ENCODE data around the gene ZCWPW2. TPM values are rescaled to one million over a fixed set of nuclear protein-coding genes. Genes with fewer than 3 reads are reported as not detected.
A peak's percentile ranks its signal among the peaks of the same experiment; 100 is the strongest.

ZCWPW2 gene
- total RNA-seq, 2 donors from 2014 or later: 1.2 to 3.4 TPM

DNA sequence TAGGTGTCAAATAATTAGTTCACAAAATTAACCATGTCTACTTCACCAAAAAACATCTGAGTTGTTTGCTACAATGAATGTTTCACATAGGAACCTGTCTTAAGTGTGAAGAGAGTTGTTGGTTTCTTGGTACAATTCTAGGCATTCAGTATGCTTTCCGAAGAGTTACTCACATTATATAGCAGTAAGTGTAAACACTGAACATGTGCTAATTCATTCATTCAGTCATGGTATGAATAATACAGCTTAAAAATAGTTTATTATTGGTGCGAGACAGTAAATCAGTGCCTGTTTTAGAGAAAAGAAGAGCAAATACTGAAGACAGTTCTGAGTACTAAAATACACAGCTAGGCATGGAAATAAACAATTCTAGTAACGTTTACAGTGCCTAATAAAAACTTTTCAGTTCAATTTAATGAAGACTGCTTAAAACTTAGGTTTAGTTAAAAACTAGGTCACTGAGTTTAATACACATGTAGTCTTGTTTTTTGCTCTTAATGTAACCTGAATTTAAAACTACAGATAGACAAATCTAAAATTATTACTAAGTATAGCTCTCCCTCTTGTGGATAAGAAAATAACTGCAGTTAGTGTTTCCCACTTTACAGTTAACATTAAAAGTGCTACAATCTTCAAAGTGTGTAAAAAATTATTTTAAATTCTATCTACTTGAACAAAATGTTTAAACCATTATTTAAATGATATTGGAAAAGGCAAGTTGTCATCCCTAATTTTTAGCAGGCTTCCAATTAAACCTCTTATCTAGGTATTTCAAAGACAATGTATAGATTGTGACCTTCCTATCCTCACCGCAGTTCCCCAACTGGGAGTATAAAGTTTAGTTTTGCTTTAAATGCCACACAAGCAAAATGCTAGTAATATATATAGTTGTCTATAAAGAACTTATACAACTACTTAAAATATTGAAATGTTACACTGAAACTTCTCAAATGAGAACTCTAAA lies 20.1 kb upstream of the ZCWPW2 start:
- peaks cover 12% of the 10 kb centered on the region for H3K36me3 ChIP-seq
- TF ChIP-seq, protein P1, sequence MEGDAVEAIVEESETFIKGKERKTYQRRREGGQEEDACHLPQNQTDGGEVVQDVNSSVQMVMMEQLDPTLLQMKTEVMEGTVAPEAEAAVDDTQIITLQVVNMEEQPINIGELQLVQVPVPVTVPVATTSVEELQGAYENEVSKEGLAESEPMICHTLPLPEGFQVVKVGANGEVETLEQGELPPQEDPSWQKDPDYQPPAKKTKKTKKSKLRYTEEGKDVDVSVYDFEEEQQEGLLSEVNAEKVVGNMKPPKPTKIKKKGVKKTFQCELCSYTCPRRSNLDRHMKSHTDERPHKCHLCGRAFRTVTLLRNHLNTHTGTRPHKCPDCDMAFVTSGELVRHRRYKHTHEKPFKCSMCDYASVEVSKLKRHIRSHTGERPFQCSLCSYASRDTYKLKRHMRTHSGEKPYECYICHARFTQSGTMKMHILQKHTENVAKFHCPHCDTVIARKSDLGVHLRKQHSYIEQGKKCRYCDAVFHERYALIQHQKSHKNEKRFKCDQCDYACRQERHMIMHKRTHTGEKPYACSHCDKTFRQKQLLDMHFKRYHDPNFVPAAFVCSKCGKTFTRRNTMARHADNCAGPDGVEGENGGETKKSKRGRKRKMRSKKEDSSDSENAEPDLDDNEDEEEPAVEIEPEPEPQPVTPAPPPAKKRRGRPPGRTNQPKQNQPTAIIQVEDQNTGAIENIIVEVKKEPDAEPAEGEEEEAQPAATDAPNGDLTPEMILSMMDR (IDR thresholded peaks at IDR 0.05): peak; percentile 51 to 80
- H3K27ac ChIP-seq: no peak overlapping the region
- H3K27me3 ChIP-seq: no peaks in the 10 kb centered on the region
- H3K4me1 ChIP-seq: no peaks in the 10 kb centered on the region
- no peaks in the 10 kb centered on the region for H3K9me3 ChIP-seq
- H3K4me3 ChIP-seq: no peak overlapping the region
- no peak for DNase-seq (ENCODE audit: low spot score)

DNA sequence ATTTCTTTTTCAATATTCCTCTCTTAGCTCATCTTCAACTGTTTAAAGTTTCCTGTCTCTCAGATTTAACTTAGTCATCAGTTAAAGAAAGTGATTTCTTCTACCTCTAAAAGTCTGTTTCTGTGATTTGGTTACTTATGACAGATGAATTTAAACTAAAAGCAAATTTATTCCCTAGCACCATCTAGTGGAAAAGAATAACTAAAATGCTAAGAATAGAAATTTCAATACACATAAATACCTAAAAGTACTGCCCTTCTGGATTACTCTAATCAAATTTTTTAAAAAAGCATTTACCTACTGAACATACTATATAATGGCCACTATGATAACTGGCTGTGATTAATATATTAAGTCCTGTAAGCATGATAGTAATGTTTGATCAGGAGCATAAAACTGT lies 14.0 kb upstream of the ZCWPW2 start:
- peaks cover 26% of the 10 kb centered on the region for H3K36me3 ChIP-seq
- H3K27ac ChIP-seq: no peak overlapping the region
- no peak for DNase-seq (ENCODE audit: low spot score)
- H3K4me3 ChIP-seq: no peak overlapping the region
- no peaks in the 10 kb centered on the region for H3K27me3 ChIP-seq
- no peaks in the 10 kb centered on the region for H3K4me1 ChIP-seq
- H3K9me3 ChIP-seq: no peaks in the 10 kb centered on the region
- TF ChIP-seq, protein P1 (IDR thresholded peaks at IDR 0.05): peak in 1 of 2 donors; percentile 48

DNA sequence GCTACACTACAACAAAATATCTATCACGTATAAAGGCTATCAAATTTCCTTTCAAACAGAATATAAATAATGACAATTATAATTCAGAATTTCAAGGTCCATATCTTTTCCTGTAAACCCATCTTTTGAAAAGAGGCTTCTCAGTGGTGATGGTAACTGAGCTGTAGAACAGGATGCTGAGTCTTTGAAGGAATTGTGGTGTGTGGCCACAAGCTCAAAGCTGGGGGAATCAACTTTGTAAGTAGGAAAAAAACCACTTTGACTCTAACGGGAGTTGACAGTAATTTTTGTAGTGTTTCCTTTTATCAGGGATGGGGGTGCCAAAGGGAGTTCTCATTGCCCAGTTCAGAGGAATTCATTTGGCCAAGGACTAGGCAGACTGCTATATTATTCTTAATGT lies 13.3 kb upstream of the ZCWPW2 start:
- Histone ChIP-seq H3K4me3 (no peak overlapping the region), H3K9me3 (no peaks in the 10 kb centered on the region), H3K36me3 (peaks cover 26% of the 10 kb centered on the region), H3K27ac (no peak overlapping the region), H3K4me1 (no peaks in the 10 kb centered on the region), H3K27me3 (no peaks in the 10 kb centered on the region)
- no peak for DNase-seq (ENCODE audit: low spot score)
- TF ChIP-seq, protein P1 (IDR thresholded peaks at IDR 0.05): no peak

DNA sequence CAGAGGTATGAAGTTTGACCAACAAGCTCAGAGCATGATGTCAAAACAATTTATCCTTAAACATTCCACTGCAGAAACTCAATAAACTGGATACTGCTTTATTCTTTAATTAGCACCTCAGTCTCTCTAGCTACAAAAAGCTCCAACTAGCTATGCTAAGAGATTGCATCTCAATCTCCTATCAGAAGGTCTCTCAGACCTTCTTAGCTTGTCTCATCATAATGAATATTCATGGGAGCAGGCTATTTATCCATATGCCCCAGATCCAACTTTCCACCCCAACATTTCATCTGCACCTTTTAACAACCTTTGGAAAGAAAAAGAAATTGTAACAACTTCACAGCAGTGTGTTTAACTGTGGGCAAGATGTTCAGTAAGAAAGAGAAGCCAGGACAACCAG lies 11.3 kb upstream of the ZCWPW2 start:
- Histone ChIP-seq H3K9me3 (no peaks in the 10 kb centered on the region), H3K27me3 (no peaks in the 10 kb centered on the region), H3K36me3 (peaks cover 26% of the 10 kb centered on the region), H3K27ac (no peak overlapping the region), H3K4me1 (no peaks in the 10 kb centered on the region), H3K4me3 (no peak overlapping the region)
- DNase-seq (ENCODE audit: low spot score): no peak
- TF ChIP-seq, protein P1 (IDR thresholded peaks at IDR 0.05): no peak

DNA sequence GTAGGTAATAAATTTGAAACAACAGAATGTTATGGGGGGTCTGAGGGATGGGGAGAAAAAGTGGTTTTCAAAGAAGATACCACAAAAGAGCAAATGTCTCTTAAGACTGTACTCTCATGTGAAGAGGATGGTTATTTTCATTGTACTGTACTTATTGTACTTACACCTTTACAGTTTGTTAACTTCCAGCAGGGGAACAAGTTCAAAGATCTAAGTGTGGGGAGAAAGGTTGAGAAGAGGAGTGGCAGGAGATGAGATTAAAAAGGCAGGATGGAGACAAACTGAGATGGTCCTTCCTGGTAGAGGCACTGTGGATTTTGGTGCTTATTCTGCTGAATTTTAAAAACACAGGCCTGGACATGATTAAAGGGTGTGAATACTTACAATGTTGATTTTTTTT lies 5.4 kb upstream of the ZCWPW2 start:
- no peaks in the 10 kb centered on the region for H3K27me3 ChIP-seq
- H3K27ac ChIP-seq: no peak overlapping the region
- no peak for DNase-seq (ENCODE audit: low spot score)
- TF ChIP-seq, protein P1 (IDR thresholded peaks at IDR 0.05): no peak
- no peaks in the 10 kb centered on the region for H3K9me3 ChIP-seq
- no peak overlapping the region for H3K4me3 ChIP-seq
- peaks cover 0 to 45% of the 10 kb centered on the region in 2 donors for H3K4me1 ChIP-seq
- H3K36me3 ChIP-seq: peaks cover 9% of the 10 kb centered on the region

Measured in right atrium auricular region (tissue), 2 donors.